HG02884 (cell line): ENCODE results near the gene ARHGAP25.

Source experiments
- ATAC-seq: cut with Tn5 transposase; IDR thresholded peaks from one replicate; pipeline ENCODE4 v1.9.1; 2021; ENCODE audit warnings: mild to moderate bottlenecking, moderate library complexity; ENCODE audit not compliant: unreplicated experiment

Gene ARHGAP25

DNA sequence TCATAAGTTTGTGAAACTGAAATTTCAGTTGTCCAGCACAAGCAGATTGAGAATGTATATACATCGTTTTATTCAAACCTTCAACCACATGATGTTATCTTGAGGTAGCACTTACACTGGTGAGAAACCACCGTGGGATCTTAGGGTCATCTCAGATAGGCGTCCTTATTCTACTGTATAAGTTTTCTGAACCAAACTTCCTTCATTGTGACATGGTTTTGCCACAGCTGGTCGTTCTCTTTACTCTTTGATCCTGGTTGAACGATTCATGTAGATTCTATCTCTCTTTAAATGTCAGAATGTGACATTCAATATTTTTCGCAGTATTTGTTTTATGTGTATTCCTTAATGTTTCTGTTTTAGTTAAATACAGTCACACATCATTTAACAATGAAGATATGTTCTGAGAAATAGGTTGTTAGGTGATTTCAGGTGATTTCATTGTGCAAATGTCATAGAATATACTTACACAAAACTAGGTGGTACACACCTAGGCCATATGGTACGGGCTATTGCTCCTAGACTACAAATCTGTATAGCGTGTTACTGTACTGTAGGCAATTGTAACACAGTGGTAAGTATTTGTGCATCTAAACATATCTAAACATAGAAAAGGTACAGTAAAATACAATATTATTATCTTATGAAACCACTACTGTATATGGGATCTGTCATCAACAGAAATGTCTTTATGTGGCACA is 17.9 kb upstream of the ARHGAP25 start:
- no peak for ATAC-seq

DNA sequence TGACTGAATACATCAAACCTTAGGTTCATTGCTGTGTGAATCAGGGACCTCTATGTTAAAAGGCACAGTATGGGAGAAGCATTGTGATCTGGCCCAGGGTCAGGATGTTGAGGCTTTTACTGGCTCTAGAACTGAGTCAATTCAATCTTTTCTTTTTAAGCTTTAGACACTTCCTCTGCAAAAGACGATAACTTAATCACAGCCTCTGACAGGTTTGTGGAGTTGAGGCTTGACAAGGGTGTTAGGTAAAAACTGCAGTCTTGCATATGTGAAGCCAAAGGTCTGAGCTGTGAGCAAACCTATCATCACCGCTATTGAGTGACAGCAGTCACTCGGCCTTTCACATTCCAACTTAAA is 17.3 kb upstream of the ARHGAP25 start:
- ATAC-seq, result peak; percentile 29

DNA sequence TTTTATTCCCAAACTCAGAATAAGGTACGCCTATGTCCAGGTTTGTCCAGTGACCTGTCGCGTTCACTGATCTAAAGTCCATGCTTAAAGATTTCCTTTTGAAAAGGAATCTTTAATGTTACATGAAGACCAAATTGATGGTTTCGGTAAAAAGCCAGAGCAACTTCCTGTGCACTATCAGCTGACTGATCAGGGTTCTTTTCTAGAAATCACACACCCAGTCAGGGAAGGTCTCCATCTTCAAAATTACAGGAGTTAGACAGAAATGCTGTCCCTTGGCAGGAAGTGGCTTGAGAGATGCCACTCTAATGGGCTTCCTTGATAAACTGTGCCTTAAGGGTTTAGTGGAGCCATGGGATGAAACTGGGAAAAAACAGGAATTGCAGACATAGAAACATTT is 14.7 kb upstream of the ARHGAP25 start:
- ATAC-seq, result no peak

DNA sequence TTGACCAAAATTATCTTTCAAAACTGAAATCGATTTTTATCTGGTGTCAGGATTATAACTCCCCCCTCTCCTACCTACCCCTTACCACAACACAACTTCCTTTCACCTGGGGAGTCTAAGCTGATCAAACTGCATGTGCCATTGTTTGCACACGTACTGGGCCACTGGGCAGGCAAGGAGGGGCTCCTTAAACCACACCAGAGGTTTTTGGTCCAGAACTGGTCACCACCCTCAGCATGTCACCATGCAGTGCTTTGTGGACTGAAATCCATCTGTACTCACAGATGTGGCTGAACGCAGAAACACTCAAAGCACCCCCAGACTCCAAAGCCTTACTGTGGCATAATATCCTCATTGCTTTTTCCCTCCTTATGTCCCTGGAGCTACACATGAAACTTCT is 13.9 kb upstream of the ARHGAP25 start:
- ATAC-seq, result no peak

DNA sequence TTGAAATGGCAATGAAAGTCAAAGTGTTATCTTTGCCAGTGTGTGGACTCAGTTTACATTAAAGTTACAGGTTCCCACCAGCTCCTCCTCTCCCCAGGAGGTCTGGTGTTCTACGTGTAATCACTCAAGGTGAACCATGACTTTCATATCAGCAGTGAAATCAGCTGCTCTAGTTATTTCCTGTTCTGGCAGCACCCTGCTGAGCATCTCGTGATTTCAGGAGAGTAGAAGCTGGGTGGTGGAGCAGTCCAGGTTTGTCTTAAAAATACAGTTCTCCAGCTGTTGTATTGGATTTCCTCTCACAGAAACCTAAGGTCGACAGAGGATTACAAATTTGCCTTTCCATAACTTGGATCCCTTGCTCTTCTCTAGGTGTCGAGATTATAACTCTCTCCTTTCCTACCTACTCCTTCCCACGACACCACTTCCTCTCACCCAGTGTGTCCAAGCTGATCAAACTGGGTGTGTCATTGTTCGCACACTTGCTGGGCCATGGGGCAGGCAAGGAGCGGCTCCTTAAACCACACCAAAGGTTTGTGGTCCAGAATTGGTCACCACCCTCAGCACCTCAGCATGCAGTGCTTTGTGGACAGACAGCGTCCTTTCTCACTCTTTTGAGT is 13.0 kb upstream of the ARHGAP25 start:
- peak; percentile 51 for ATAC-seq

DNA sequence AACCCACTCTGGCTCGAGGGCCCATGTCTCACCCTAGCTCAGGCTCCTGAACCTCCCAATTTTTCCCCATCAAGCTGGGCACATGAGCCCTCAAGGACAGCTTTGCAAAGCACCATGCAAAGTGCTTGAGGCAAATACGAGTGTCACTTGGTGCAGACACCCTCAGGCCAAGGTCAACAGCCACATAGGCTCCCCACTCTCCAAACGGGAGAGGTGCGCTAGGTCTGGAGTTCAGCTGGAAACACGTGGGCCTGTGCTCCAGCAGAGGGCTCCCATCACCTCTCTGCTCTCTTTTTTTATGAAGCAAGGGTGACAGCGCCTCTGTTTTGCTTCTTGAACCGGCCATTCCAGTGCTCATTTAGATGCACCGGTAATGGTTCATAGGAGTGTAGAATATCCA is 11.9 kb upstream of the ARHGAP25 start:
- ATAC-seq, result no peak

DNA sequence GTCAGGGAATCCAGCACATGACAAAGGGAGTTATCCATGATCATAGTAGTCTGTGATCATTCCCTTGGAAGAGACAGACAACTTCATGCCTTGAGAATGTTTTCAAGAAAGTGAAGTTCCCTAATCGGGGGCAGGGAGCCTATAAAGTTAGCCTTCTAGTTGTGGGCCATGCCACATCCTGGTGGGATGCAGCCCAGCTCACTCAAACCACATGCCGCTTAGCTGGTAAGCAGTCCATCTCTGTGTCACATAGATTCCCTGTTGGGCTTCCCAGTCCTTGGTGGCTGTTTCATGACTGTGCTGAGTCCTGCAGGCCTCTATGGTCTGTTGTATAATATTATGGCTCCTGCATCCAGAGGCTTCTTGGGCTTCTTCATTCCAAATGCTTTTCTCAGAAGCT is 11.4 kb upstream of the ARHGAP25 start:
- ATAC-seq, result no peak

DNA sequence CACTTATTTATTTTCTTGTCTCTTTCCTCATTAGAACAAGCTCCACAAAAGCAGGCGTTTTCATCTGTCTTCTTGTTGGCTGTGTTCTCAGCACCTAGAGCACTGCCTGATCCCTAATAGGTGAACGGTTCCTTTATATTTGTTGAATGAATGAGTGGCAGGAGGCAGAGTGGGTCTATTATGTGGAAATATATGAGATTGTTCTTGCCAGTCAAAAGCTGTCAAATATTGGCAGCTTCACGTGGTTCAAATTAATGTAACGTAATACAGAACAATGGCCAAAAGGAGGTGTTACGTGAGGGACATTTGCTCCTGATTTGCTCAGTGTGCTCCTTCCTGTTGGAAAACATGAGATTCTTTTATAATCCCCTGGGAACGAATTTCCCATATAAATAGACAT is 8.5 kb upstream of the ARHGAP25 start:
- no peak for ATAC-seq

DNA sequence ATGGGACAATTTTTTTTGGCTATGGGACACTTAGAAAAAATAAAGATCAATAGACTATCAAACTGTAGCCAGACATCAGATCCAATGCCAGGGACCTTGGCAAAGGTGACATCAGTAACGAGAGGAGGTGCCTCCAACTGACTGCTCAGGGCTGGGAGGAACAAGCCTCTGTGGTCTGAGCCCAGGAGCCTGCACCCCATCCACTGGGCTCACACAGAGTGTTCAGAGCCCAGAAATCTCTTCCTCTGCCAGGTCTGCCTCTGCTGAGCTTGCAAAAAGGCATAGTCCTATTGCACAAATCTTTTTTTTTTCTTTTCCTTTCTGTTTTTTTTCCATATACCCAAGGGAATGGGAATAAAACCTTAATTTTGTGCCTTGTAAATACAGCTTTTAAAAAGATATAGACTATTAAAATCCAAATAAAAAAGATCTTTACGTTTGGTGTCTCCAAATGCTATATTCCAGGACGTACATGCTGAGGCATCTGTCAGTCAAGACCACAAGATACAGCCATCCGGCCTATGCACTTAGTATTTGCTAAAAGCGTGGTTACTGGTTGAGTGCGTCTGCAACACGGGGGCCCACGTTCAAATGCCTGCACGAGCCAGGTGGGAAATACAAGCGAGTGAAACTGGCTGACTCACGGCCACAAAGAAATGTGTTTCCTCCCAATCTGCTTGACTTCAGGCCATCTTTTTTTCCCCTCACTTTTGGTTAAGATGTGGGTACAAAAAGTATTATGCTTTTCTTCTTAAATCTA is 7.8 kb upstream of the ARHGAP25 start:
- peak; percentile 99 for ATAC-seq

DNA sequence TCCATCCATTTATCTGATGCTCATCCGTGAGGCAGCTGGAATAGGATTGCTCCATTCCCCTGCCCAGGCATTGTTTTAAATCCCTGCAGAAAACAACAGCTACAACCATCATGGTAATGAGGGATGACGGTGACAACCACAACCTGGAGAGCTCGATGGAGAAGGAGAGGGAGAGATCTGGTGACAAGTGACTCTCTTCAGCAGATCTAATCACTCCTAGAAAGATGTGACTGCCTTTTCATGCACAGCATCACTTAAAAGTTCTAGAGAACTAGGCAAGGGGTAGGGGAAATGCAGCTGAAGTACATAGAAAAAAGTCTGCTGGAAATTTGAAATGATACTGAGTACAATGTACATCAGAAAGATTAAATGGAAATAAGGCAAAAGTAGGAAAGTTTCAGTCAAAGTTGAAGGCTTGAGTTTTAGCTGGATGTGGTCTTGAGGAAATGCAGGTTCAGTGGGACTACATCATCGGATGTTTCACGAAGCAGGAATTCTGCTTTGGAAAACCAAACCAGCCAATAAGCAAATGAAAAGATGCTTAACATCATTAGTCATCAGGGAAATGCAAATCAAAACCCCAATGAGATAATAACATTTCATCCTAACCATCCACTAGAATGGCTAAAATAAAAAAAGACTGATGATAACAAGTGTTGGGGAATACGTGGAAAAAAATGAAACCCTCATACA is 6.8 kb upstream of the ARHGAP25 start:
- no peak for ATAC-seq

DNA sequence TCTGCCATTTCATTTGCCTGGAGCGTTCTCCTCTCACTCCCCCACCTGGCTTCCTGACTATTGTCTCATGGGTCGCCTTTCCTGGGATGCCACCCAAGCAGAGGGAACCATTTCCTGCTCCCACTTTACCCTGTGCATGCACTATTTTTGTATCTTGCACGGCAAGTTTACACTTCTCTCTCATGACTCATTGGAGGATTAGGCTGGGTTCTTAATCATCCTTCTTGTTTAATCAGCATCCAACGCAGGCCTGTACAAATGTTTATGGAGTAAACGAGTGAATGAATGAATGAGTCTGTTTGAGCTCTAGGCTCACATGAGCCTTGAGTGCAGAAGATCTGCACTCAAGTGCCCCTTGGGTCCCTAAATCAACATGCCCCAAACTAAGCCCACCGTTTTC is 3.8 kb upstream of the ARHGAP25 start:
- no peak for ATAC-seq

DNA sequence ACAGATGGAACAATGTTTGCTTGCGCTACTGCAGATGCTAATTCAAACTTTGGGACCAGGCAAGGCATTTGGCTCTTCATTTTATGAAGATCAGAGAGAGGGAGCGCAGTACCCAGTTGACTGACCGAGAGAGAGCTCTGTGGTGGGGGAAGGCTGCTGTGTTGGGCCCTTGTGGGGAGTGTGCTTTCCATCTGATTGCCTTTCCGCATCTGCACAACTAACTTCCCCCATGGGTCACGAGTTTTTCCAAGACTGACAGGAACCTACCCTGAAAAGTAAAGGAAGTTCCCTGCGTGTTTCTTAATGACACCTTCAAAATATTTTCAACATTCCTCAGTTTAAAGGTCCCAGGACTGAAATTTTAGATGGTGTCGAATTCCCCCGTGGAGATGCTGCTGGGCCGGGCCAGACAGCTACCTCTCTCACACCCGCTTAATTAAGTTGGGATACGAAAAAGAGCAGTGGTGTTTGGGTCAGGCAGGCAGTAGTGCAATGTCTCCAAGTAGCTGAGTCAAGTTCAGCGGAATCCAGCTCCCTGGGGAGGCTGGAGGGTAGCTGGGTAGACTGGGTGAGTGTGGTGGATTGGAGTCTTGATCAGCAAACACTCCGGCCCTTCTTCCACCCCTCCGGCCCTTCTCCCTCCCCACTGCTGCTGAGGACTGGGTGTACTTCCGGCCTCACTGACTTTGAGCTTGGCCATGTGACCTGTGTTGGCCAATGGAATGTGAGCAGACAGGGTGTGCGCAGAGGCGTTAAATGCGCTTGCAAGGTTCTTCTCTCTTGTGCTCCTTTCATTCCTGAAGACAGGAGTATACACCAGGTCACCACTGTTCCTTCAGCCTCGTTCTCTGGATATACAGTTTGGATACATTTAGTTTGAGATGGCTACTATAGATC is 2.3 kb upstream of the ARHGAP25 start:
- no peak for ATAC-seq

DNA sequence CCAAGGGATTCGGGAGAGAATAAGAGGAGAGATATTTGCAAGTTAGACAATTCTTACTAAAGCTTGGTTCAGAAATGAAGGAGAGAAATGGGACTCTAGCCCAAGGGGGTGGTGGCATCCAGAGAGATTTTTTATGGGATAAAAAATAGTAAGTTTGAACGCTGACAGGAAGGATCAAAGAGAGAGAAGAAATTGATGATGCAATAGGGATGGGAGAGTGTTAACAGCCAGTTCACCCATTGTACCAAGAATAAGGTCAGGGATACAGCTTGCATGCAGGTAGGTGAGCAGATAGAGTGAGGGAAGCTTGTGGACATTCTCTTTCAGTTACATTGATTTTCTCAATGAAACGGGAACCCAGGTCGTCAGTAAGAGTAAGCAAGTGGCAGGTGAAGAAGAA is 1.2 kb upstream of the ARHGAP25 start:
- no peak for ATAC-seq

DNA sequence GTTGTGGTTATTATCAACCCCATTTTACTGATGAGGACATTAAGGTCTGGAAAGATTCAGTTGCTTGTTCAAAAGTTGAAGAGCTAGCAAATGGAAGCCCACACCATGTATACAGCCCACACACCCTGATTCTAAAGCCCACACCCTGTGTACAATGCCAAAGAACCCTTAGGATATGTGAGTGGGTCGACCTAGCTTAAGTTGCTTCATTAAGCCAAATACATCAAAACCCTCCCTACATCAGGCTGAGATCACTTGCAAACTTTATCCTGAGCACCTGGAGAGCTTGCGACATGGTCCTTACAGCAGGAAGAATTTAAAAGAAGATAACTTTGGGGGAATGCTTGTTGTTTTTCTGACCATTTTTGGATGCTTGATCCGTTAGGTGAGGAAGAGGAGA is 435 bp upstream of the ARHGAP25 start:
- no peak for ATAC-seq

DNA sequence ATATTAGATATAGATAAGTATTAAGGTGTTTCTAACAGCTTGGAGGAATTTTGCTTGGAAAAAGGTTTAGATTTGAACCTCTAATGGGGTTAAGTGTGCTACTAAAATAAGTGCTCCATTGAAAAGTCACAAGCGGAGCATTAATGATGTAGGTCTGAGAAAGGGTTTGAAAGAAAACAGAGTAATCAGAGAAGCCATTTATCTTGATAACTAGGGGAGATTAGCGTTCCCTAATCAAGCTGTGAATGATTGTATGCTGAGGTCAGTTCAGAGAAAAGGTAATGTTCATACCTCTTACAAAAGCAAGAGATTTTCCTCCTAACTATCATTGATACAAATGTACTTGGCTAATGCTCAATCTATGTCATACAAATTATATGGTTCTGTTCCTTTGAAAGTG is 1.5 kb downstream of the ARHGAP25 start:
- no peak for ATAC-seq

DNA sequence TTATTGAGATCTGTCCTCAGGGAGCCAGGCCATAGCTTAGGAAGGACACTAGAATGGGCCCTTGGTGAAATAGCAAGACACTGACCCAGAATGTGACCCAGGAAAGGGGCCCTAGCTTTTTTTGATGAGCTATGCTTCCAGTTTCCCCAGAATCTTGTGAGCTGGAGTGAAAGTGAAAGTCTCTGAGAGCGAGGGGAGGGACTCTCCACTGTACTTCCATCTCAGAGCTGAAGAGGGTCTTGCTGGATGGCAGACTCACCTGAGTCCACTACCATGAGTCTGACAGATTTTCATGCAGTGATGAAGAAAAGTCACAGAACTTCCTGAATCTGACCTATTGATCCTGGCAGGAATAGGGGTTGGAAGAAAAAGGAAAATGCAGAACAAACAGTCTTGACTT is 3.1 kb downstream of the ARHGAP25 start:
- ATAC-seq, result peak; percentile 37

DNA sequence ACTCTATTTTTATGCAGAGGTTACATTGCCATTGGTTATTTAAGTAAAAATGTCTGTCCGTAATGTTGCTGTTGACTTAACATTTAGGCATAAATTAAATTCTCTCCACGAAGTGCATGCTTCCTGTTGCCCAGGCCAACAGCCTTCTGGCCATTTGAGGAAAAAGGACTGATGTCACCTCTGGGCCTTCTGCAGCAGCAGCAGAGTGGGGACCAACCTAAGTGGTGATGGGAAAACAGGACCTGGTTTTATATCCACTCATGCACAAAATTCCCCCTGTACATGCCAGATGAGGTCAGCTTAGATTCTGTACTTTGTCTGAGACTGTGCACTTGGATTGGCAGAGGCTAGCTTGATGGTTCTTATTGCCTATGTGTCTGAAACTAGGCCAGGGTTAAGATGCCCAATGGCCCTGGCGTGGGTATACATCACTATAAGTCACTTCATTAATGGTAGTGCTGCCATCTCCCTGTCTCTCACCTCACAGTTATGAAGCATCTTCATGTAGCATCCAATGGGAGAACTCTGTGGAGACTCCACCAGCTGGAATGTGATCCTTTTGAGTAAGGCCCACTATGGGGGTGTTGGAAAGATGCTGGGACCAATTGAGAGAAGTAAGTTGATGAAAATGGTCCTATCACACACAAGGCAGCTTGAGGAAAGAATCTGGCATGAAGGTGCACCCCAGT is 4.4 kb downstream of the ARHGAP25 start:
- ATAC-seq, result no peak

DNA sequence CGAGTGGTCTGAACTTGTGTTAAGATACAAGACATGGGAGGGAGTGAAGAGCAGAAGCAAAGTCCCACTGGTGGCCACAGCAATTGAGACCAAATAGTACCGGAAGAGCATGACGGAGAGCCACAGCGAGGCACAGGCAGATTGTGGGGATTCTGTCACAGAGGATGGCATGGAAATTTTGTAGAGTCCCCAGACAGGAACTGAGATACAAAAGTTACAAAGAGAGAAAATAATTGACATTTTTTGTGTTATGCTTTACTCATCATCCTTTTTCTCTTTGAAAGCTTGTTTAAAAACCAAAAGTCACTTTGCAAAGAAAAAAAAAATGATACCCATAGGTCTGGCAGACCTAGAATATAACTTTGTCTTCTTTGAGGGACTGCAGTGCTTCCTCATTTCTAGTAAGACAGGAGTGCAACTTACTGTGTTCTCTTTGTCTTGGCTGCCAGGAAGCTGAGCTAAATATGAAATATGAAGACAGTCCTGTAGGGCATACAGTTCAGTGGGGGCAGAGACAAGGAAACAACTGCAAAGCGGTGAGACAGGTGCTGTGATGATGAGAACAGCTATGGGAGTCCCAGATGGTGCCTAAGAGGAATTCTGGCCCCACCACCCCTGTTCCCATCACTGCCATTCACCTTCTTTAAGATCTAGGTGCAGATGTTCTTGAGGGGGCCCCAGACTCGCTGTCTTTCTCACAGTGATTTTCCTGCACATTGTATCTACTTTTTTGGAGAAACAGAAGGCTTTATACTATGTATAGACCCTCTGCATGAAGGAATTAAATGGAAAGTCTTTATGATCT is 5.2 kb downstream of the ARHGAP25 start:
- ATAC-seq, result no peak

DNA sequence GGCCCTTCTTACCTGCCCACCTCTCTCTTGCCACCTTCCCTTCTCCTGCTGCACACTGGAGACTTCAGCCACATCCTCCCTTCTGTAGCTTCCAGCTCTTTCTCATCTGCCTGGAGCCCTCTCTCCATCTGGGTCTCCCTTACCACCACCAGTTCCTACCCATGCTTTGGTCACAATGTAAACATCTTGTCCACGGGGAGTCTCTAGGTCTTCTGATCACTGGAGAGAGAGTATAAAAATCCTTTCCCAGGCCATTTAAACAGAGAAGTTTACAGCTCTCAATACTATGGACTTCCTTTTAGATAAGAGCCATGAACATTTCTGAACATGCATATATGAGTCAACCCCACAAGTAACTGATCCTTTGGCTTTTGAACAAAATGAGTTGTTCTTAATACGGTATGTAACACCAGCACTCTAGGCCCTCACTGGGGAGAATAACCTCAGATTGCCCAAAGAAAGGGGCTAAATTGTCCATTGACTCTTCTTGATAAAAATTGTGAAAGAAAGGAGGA is 5.8 kb downstream of the ARHGAP25 start:
- no peak for ATAC-seq
